Neutrophil (primary cell): ENCODE data around the gene SHANK1.
"Not testable (repeated sequence)": the region's sequence is repeated elsewhere in the genome, so short reads cannot be mapped to it uniquely, and the experiment has no call there.

Source experiments
- H3K27ac ChIP-seq: fragments of 200-600 bp; sonication (generic); 2 replicates; pipeline ENCODE4 v1.5.1; 2016; ENCODE audit warnings: mild to moderate bottlenecking, moderate library complexity
- H3K27me3 ChIP-seq: fragments of 200-600 bp; sonication (generic); 2 replicates; pipeline ENCODE4 v1.6.0; 2016; ENCODE audit warnings: mild to moderate bottlenecking
- H3K36me3 ChIP-seq: fragments of 200-600 bp; sonication (generic); 2 replicates; pipeline ENCODE4 v1.5.1; 2017
- H3K4me1 ChIP-seq, 2 experiments: fragments of 200-600 bp in 1 of 2; sonication (generic) in 1 of 2; 1 replicate in 1 of 2; 2 replicates in 1 of 2; pipeline versions ENCODE4 v1.5.1 to v1.6.1; 2013 to 2016; ENCODE audit warnings: low read depth in 1 of 2, low read length in 1 of 2, mild to moderate bottlenecking in 1 of 2, moderate library complexity in 1 of 2; ENCODE audit not compliant: control insufficient read depth in 1 of 2, insufficient read depth in 1 of 2
- H3K4me3 ChIP-seq, 2 experiments: fragments of 200-600 bp in 1 of 2; sonication (generic) in 1 of 2; 1 replicate in 1 of 2; 2 replicates in 1 of 2; pipeline ENCODE4 v1.5.1; 2013 to 2016; ENCODE audit warnings: low read depth in 1 of 2, low read length in 1 of 2, mild to moderate bottlenecking in 1 of 2, moderate library complexity in 1 of 2
- H3K9me3 ChIP-seq: fragments of 200-600 bp; sonication (generic); 2 replicates; pipeline ENCODE4 v1.5.1; 2016
- TF ChIP-seq, protein P1 (sequence below): fragments of 200-600 bp; sonication (generic); IDR thresholded peaks from 2 replicates; pipeline ENCODE4 v1.5.1; 2016; ENCODE audit warnings: antibody characterized with exemption

The SHANK1 gene

DNA sequence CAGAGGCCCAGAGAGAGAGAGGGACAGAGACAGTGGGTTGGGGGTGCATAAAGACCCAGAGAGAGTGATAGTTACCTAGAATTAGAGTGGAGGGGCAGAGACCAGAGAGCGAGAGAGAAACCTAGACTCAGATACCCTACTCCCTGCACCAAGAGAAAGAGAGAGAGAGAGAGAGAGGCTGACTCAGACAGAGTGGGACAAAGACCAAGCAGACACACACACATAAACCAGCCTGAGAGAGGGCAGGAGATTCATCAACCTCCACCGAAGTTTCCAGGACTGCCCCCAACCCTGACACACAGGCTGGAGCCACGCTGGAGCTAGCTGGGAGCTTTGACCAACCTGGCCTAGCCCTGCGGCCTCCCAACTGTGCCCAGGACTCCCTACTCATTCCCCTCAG lies 92.8 kb downstream of the SHANK1 start:
- Histone ChIP-seq H3K9me3 (no peaks in the 10 kb centered on the region), H3K27me3 (no peaks in the 10 kb centered on the region), H3K4me1 (no peaks in the 10 kb centered on the region), H3K4me3 (no peak overlapping the region), H3K27ac (no peak overlapping the region), H3K36me3 (no peaks in the 10 kb centered on the region)
- TF ChIP-seq, protein P1, sequence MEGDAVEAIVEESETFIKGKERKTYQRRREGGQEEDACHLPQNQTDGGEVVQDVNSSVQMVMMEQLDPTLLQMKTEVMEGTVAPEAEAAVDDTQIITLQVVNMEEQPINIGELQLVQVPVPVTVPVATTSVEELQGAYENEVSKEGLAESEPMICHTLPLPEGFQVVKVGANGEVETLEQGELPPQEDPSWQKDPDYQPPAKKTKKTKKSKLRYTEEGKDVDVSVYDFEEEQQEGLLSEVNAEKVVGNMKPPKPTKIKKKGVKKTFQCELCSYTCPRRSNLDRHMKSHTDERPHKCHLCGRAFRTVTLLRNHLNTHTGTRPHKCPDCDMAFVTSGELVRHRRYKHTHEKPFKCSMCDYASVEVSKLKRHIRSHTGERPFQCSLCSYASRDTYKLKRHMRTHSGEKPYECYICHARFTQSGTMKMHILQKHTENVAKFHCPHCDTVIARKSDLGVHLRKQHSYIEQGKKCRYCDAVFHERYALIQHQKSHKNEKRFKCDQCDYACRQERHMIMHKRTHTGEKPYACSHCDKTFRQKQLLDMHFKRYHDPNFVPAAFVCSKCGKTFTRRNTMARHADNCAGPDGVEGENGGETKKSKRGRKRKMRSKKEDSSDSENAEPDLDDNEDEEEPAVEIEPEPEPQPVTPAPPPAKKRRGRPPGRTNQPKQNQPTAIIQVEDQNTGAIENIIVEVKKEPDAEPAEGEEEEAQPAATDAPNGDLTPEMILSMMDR: no peak

- H3K9me3 ChIP-seq: no peaks in the 10 kb centered on the region
- H3K27me3 ChIP-seq: no peaks in the 10 kb centered on the region
- H3K27ac ChIP-seq: no peak overlapping the region
- TF ChIP-seq, protein P1: no peak
- no peaks in the 10 kb centered on the region for H3K4me1 ChIP-seq
- no peak overlapping the region for H3K4me3 ChIP-seq
- no peaks in the 10 kb centered on the region for H3K36me3 ChIP-seq
Observed at GRCh38 chr19:50626011-50626410, 93.6 kb downstream of the SHANK1 start.

DNA sequence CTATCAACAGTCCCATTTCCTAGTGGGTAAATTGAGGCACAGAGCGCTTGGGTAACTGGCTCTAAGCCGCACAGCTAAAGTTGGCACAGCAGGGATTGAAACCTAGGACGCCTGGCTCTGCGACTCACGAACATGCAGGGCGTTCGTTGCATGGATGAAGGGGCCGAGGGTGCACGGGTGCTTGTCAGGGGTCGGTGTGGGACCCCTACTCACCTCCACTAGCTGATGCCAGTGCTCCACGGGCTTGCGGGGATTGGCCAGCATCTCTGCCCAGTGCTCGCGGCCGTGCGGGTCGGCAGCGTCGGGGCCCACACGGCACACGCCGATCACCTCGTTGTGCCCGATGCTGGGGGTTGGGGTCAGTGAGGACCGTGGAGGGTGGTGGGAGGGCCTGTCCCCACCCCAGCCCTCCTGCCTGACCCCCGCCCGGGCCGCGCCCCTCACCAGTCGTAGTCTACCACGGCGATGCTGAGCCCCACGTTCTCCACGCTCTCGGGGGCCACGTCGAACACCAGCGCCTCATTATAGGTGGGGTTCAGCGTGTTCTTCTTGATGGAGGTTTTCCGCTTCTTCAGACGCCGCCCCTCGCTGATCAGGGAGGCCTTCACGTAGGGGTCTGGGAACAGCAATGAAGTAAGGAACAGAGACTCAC lies 94.5 kb downstream of the SHANK1 start:
- H3K36me3 ChIP-seq: no peaks in the 10 kb centered on the region
- H3K27me3 ChIP-seq: no peaks in the 10 kb centered on the region
- no peak overlapping the region for H3K4me3 ChIP-seq
- no peaks in the 10 kb centered on the region for H3K4me1 ChIP-seq
- no peak overlapping the region for H3K27ac ChIP-seq
- no peaks in the 10 kb centered on the region for H3K9me3 ChIP-seq
- TF ChIP-seq, protein P1: no peak

GRCh38 chr19:50620394-50620906 lies 99.2 kb downstream of the SHANK1 start:
- H3K9me3 ChIP-seq, H3K4me3 ChIP-seq, H3K27ac ChIP-seq, H3K4me1 ChIP-seq, H3K27me3 ChIP-seq, H3K36me3 ChIP-seq: not testable (repeated sequence)

GRCh38 chr19:50619184-50619583 lies 100.4 kb downstream of the SHANK1 start:
- not testable (repeated sequence) for H3K4me3 ChIP-seq, H3K36me3 ChIP-seq, H3K27ac ChIP-seq, H3K9me3 ChIP-seq, H3K4me1 ChIP-seq, H3K27me3 ChIP-seq

GRCh38 chr19:50618379-50618778 lies 101.2 kb downstream of the SHANK1 start:
- not testable (repeated sequence) for H3K4me3 ChIP-seq, H3K9me3 ChIP-seq, H3K27me3 ChIP-seq, H3K4me1 ChIP-seq, H3K36me3 ChIP-seq, H3K27ac ChIP-seq

DNA sequence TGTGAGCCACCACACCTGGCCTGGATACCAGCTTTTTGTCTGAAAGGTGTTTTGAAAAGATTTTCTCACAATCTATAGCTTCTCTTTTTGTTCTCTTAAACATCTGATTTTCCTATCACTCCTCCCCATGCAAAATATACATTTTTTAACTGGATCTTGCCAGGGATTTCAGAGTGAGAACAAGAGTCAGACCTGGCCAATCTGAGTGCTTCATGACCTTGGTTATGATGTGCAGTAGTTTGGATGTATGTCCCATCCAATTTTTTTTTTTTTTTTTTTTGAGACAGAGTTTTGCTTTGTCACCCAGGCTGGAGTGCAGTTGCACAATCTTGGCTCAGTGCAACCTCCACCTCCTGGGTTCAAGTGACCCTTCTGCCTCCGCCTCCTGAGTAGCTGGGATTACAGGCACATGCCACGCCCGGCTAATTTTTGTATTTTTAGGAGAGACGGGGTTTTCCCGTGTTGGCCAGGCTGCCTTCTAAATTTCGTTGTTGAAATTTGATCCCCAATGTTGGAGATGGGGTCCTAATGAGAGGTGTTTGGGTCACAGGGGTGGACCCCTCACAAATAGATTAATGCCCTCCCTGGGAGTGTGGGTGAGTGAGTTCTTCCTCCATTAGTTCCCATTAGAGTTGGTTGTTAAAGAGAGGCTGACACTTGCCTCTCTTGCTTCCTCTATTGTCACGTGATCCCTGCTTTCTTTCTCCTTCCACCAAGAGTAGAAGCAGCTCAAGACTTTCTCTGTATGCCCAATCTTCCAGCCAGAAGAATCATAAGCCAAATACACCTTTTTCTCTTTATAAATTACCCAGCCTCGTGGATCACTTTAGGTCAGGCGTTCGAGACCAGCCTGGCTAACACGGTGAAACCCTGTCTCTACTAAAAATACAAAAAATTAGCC lies 106.8 kb downstream of the SHANK1 start:
- not testable (repeated sequence) for H3K36me3 ChIP-seq, H3K4me1 ChIP-seq, H3K27ac ChIP-seq, H3K4me3 ChIP-seq, H3K9me3 ChIP-seq
- peaks cover 12% of the 10 kb centered on the region for H3K27me3 ChIP-seq
